MCF 10A (cell line): ENCODE results near the gene CYFIP2. TPM values are rescaled to one million over a fixed set of nuclear protein-coding genes. Genes with fewer than 3 reads are reported as not detected.
A peak's percentile ranks its signal among the peaks of the same experiment; 100 is the strongest.

Experiments
- BruUV-seq: library from RNA; stranded (reverse); fragments of 400-500 nt; replicated peaks from 2 replicates; lab custom pipeline; 2021; lab: Mats Ljungman, UMichigan
- CTCF ChIA-PET: fragments of 300-600 bp; sonication (Branson Sonifier 250); formaldehyde crosslinking; extraction: SDS; loops from one replicate; lab custom pipeline; 2021; ENCODE audit warnings: antibody characterized with exemption, inconsistent platforms; lab: Yijun Ruan, JAX
- POLR2A ChIA-PET: fragments of 300-600, 350-650 bp; sonication (Branson Sonifier 250); formaldehyde crosslinking; extraction: SDS; loops from one replicate; lab custom pipeline; 2020; ENCODE audit warnings: antibody characterized with exemption, inconsistent platforms; lab: Yijun Ruan, JAX
- DNase-seq: peaks from one replicate; pipeline ENCODE4 v3.0.0-alpha.2; 2018; ENCODE audit not compliant: unreplicated experiment
- H3K27ac Mint-ChIP-seq: one replicate; pipeline ENCODE4 v1.8.0; 2022; ENCODE audit warnings: mild to moderate bottlenecking, low read depth, mixed read lengths; ENCODE audit not compliant: unreplicated experiment
- H3K27me3 Mint-ChIP-seq: one replicate; pipeline ENCODE4 v1.8.0; 2022; ENCODE audit warnings: mixed read lengths; ENCODE audit not compliant: insufficient read depth, unreplicated experiment
- H3K36me3 Mint-ChIP-seq: one replicate; pipeline ENCODE4 v1.8.0; 2022; ENCODE audit warnings: mild to moderate bottlenecking, moderate library complexity, mixed read lengths; ENCODE audit not compliant: insufficient read depth, unreplicated experiment
- H3K4me1 Mint-ChIP-seq: one replicate; pipeline ENCODE4 v1.8.0; 2022; ENCODE audit warnings: mixed read lengths; ENCODE audit not compliant: insufficient read depth, unreplicated experiment
- H3K4me3 Mint-ChIP-seq: one replicate; pipeline ENCODE4 v1.8.0; 2022; ENCODE audit warnings: mild to moderate bottlenecking, moderate library complexity, mixed read lengths; ENCODE audit not compliant: unreplicated experiment
- H3K9me3 Mint-ChIP-seq: one replicate; pipeline ENCODE4 v1.8.0; 2022; ENCODE audit warnings: mixed read lengths; ENCODE audit not compliant: unreplicated experiment
- intact Hi-C: fragments of 100-400 bp; cut with micrococcal nuclease; formaldehyde crosslinking; loops from 2 replicates; pipeline ENCODE4 v1.14.1; 2022
- total RNA-seq: library from RNA; stranded (reverse); gene quantifications from 2 replicates; pipeline ENCODE4 v1.2.3, GENCODE V29; 2022
- TF ChIP-seq, protein P1 (sequence below): fragments of 200-600 bp; IDR thresholded peaks from one replicate; pipeline ENCODE4 v1.8.0; 2022; ENCODE audit warnings: antibody characterized with exemption, mild to moderate bottlenecking; ENCODE audit not compliant: unreplicated experiment

CYFIP2 gene
- total RNA-seq, 1 experiment from 2014 or later, result 50.8 TPM

DNA sequence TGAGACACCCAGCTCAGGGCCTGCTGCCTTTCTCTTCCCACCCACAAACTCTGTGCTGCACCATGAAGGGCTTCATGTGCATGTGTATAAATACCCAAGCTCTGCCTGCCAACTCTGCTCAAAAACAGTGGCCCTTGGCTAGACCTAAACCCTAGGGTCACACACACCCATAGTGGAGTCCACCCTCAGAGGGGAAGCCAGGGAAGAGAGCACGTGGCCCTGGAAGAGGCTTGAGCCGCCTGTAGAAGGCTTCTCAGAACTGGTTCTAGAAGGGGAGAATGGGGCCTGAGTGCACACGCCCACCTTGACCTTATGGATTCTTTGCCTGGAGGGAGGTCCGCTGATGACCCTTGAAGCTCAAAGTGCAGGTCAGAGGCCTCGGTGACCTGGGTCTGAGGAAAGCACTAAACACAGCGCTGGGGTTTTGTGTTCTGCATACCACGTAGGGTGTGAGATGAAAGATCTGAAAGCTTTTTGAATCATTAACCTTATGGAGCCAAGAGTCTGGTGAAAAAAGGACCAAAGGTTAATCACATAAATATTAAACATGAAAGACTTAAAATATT, 60.6 kb downstream of the CYFIP2 start:
- no peaks in the 10 kb centered on the region for H3K27me3 Mint-ChIP-seq
- intact Hi-C loops, result no loop called here
- no peaks in the 10 kb centered on the region for H3K9me3 Mint-ChIP-seq
- CTCF ChIA-PET, result interaction anchor here (0.6 to 8.3 kb wide), 24 partner anchors 10 to 478 kb away, joined by 3 to 178 read pairs (median 4); partner anchors contain the start of genes LSM11 and THG1L
- H3K36me3 Mint-ChIP-seq, result peaks cover 21% of the 10 kb centered on the region
- no peaks in the 10 kb centered on the region for H3K4me1 Mint-ChIP-seq
- POLR2A ChIA-PET, result interaction anchor here (0.5 to 1.8 kb wide), 3 partner anchors 10 to 185 kb away, joined by 3 read pairs; no protein-coding TSS in a partner anchor
- BruUV-seq, result no TSS peak
- no peak overlapping the region for H3K27ac Mint-ChIP-seq
- no peak for DNase-seq
- no peak overlapping the region for H3K4me3 Mint-ChIP-seq
- TF ChIP-seq, protein P1, sequence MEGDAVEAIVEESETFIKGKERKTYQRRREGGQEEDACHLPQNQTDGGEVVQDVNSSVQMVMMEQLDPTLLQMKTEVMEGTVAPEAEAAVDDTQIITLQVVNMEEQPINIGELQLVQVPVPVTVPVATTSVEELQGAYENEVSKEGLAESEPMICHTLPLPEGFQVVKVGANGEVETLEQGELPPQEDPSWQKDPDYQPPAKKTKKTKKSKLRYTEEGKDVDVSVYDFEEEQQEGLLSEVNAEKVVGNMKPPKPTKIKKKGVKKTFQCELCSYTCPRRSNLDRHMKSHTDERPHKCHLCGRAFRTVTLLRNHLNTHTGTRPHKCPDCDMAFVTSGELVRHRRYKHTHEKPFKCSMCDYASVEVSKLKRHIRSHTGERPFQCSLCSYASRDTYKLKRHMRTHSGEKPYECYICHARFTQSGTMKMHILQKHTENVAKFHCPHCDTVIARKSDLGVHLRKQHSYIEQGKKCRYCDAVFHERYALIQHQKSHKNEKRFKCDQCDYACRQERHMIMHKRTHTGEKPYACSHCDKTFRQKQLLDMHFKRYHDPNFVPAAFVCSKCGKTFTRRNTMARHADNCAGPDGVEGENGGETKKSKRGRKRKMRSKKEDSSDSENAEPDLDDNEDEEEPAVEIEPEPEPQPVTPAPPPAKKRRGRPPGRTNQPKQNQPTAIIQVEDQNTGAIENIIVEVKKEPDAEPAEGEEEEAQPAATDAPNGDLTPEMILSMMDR, result no peak

DNA sequence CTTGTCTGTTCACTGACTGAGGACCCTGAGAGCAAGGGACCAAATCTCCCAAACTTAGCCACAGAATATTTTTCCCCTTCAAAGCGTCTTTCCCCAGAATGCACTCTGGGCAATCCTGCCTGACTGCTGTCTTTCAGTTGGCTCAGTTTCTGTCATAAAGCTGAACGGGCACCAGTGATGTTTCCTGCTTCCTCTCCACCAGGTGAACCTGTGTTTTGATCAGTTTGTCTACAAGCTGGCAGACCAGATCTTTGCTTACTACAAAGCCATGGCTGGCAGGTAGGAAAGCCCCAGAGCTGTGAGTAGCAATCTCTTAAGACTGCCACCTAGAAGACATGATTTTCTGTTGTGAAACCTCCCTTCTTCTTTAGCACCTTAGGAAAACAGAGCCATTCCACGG, 61.8 kb downstream of the CYFIP2 start:
- Mint-ChIP-seq H3K27me3 (no peaks in the 10 kb centered on the region), H3K27ac (no peak overlapping the region), H3K9me3 (no peaks in the 10 kb centered on the region), H3K36me3 (peaks cover 28% of the 10 kb centered on the region), H3K4me3 (no peak overlapping the region), H3K4me1 (no peaks in the 10 kb centered on the region)
- CTCF ChIA-PET, result interaction anchor here (0.5 to 8.3 kb wide), 52 partner anchors 9 to 779 kb away, joined by 3 to 178 read pairs (median 6); partner anchors contain the start of genes LSM11 and THG1L
- intact Hi-C loops, result loop anchor here (1.0 kb wide), 6 partner anchors 104 to 416 kb away; partner anchors contain the start of genes LSM11 and THG1L
- no peak for DNase-seq
- TF ChIP-seq, protein P1, result no peak
- no TSS peak for BruUV-seq
- POLR2A ChIA-PET, result interaction anchor here (0.8 to 1.1 kb wide), 6 partner anchors 14 to 416 kb away, joined by 3 to 6 read pairs (median 4); partner anchors contain the start of gene LSM11

- TF ChIP-seq, protein P1, result peak; percentile 97
- Mint-ChIP-seq H3K9me3 (no peaks in the 10 kb centered on the region), H3K27ac (no peak overlapping the region), H3K4me1 (no peaks in the 10 kb centered on the region), H3K4me3 (no peak overlapping the region), H3K27me3 (no peaks in the 10 kb centered on the region), H3K36me3 (peaks cover 33% of the 10 kb centered on the region)
- POLR2A ChIA-PET, result interaction anchor here (0.8 to 1.8 kb wide), 7 partner anchors 78 to 415 kb away, joined by 3 to 7 read pairs (median 5); partner anchors contain the start of genes LSM11 and MED7
- no TSS peak for BruUV-seq
- intact Hi-C loops, result loop anchor here (1.0 kb wide), 6 partner anchors 103 to 415 kb away; partner anchors contain the start of genes LSM11 and THG1L
- CTCF ChIA-PET, result interaction anchor here (0.5 to 8.3 kb wide), 63 partner anchors 8 to 779 kb away, joined by 3 to 178 read pairs (median 5); partner anchors contain the start of genes LSM11 and THG1L
- peak; percentile 90 for DNase-seq
Measured at GRCh38 chr5:157328277-157328912, 62.5 kb downstream of the CYFIP2 start.

GRCh38 chr5:157331807-157332206, 65.9 kb downstream of the CYFIP2 start:
- no peak overlapping the region for H3K4me3 Mint-ChIP-seq
- H3K9me3 Mint-ChIP-seq, result no peaks in the 10 kb centered on the region
- no TSS peak for BruUV-seq
- DNase-seq, result no peak
- no peaks in the 10 kb centered on the region for H3K27me3 Mint-ChIP-seq
- ChIA-PET CTCF (interaction anchor here (0.9 to 8.3 kb wide), 6 partner anchors 13 to 412 kb away, joined by 3 to 92 read pairs (median 4); partner anchors contain the start of gene LSM11), POLR2A (no interaction called here)
- TF ChIP-seq, protein P1, result no peak
- no peak overlapping the region for H3K27ac Mint-ChIP-seq
- H3K4me1 Mint-ChIP-seq, result no peaks in the 10 kb centered on the region
- intact Hi-C loops, result no loop called here
- peaks cover 35% of the 10 kb centered on the region for H3K36me3 Mint-ChIP-seq
